Prostate gland (tissue), 2 donors: ENCODE measurements around the gene REST.

Source experiments
- CTCF ChIP-seq, 4 experiments: fragments of 200-600 bp in 2 of 4; fragments of 450-650 bp in 2 of 4; sonication (generic) in 2 of 4; IDR thresholded peaks; 1 replicate in 3 of 4; 2 replicates in 1 of 4; pipeline ENCODE4 v1.5.1; 2016 to 2019; ENCODE audit warnings: antibody characterized with exemption in 4 of 4, mild to moderate bottlenecking in 2 of 4, moderate library complexity in 2 of 4
- POLR2A ChIP-seq: fragments of 450-650 bp; IDR thresholded peaks from one replicate; pipeline ENCODE4 v1.6.1; 2016; ENCODE audit warnings: antibody characterized with exemption, mild to moderate bottlenecking
- POLR2AphosphoS5 ChIP-seq: sonication (generic); formaldehyde crosslinking; IDR thresholded peaks from one replicate; pipeline ENCODE4 v1.6.1; 2017; ENCODE audit warnings: antibody characterized with exemption

GRCh38 chr4:56906489-56907393, 959 bp upstream of the REST start:
- no peak for TF ChIP-seq CTCF (IDR thresholded peaks at IDR 0.05)
- TF ChIP-seq POLR2A: no peak
- TF ChIP-seq POLR2AphosphoS5: no peak
